Upper lobe of left lung (tissue), 4 donors: ENCODE results near the gene SLIRP.

Source experiments
- EP300 ChIP-seq, 4 donors: sonication (generic); formaldehyde crosslinking; IDR thresholded peaks; one replicate each; pipeline ENCODE4 v1.5.1; 2017; ENCODE audit warnings: antibody characterized with exemption in 4 of 4, control low read depth in 2 of 4
- POLR2A ChIP-seq, 4 donors: fragments of 450-650 bp; IDR thresholded peaks; one replicate each; pipeline ENCODE4 v1.5.1; 2016 to 2017; ENCODE audit warnings: antibody characterized with exemption in 4 of 4, mild to moderate bottlenecking in 2 of 4
- POLR2AphosphoS5 ChIP-seq, 2 donors: sonication (generic); formaldehyde crosslinking; IDR thresholded peaks; one replicate each; pipeline ENCODE4 v1.5.1; 2017; ENCODE audit warnings: antibody characterized with exemption in 2 of 2
- TF ChIP-seq, protein P1 (sequence below), 6 experiments: fragments of 450-650 bp in 4 of 6; fragments of 200-600 bp in 2 of 6; sonication (generic) in 2 of 6; IDR thresholded peaks; one replicate each; pipeline ENCODE4 v1.5.1; 2016 to 2019; ENCODE audit warnings: antibody characterized with exemption in 6 of 6

- TF ChIP-seq, protein P1, sequence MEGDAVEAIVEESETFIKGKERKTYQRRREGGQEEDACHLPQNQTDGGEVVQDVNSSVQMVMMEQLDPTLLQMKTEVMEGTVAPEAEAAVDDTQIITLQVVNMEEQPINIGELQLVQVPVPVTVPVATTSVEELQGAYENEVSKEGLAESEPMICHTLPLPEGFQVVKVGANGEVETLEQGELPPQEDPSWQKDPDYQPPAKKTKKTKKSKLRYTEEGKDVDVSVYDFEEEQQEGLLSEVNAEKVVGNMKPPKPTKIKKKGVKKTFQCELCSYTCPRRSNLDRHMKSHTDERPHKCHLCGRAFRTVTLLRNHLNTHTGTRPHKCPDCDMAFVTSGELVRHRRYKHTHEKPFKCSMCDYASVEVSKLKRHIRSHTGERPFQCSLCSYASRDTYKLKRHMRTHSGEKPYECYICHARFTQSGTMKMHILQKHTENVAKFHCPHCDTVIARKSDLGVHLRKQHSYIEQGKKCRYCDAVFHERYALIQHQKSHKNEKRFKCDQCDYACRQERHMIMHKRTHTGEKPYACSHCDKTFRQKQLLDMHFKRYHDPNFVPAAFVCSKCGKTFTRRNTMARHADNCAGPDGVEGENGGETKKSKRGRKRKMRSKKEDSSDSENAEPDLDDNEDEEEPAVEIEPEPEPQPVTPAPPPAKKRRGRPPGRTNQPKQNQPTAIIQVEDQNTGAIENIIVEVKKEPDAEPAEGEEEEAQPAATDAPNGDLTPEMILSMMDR (IDR thresholded peaks at IDR 0.05), result no peak
- TF ChIP-seq POLR2AphosphoS5 (IDR thresholded peaks at IDR 0.05) (no peak), POLR2A (IDR thresholded peaks at IDR 0.05) (no peak), EP300 (IDR thresholded peaks at IDR 0.05) (no peak)
These were observed 33.0 kb upstream of the SLIRP start for GRCh38 chr14:77674931-77675330.
